ENCODE results near the gene RABGAP1L.

DNA sequence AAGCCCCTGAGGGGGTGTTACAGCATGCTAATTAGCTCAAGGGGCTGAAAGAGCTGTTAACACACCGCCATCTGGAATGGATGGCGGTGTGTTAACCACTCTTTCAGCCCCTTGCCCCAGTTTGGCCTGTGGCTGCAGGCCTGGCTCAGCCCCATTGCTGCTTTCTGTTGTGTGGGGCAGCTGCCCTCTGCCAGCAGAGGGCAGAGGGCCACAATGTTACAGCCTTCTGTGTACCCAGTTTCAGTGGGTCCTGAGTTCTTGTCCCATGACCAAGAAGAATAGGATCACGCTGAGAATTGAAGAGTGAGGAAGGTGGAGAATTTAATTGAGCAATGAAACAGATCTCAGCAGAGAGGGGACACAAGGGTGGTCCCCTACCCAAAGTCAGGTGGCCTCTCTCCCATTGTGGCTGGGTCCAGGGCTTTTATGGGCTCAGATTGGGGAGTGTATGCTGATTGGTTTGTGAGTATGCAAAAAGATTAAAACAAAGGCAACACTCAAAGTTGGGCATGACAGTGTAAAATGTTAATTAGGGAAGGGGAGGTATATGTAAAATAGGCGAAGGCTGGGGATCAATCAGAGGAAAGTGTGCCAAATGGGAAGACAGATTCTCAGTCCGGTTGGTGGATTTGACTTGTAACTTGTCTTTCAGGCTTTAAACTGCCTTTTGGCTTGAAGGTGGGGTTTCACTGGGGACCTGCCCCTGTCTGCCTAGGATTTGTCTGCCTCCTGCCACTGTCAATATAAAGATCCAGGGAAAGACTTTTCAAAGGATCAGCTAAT, 142.2 kb downstream of the RABGAP1L start:
- TF ChIP-seq, protein P1, sequence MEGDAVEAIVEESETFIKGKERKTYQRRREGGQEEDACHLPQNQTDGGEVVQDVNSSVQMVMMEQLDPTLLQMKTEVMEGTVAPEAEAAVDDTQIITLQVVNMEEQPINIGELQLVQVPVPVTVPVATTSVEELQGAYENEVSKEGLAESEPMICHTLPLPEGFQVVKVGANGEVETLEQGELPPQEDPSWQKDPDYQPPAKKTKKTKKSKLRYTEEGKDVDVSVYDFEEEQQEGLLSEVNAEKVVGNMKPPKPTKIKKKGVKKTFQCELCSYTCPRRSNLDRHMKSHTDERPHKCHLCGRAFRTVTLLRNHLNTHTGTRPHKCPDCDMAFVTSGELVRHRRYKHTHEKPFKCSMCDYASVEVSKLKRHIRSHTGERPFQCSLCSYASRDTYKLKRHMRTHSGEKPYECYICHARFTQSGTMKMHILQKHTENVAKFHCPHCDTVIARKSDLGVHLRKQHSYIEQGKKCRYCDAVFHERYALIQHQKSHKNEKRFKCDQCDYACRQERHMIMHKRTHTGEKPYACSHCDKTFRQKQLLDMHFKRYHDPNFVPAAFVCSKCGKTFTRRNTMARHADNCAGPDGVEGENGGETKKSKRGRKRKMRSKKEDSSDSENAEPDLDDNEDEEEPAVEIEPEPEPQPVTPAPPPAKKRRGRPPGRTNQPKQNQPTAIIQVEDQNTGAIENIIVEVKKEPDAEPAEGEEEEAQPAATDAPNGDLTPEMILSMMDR (IDR thresholded peaks at IDR 0.05), result peak; percentile 32
- TF ChIP-seq EZH2 (IDR thresholded peaks at IDR 0.05), result no peak
